GM21723 (cell line): ENCODE data around the gene TMEM219.
"Not testable (repeated sequence)": the region's sequence is repeated elsewhere in the genome, so short reads cannot be mapped to it uniquely, and the experiment has no call there.

Experiments
- ATAC-seq: cut with Tn5 transposase; IDR thresholded peaks from one replicate; pipeline ENCODE4 v1.9.1; 2021; ENCODE audit warnings: mild to moderate bottlenecking, moderate library complexity; ENCODE audit not compliant: unreplicated experiment

The TMEM219 gene

GRCh38 chr16:29950806-29951461 is 10.9 kb upstream of the TMEM219 start:
- ATAC-seq: no peak

GRCh38 chr16:29951625-29952365 is 10.1 kb upstream of the TMEM219 start:
- no peak for ATAC-seq

DNA sequence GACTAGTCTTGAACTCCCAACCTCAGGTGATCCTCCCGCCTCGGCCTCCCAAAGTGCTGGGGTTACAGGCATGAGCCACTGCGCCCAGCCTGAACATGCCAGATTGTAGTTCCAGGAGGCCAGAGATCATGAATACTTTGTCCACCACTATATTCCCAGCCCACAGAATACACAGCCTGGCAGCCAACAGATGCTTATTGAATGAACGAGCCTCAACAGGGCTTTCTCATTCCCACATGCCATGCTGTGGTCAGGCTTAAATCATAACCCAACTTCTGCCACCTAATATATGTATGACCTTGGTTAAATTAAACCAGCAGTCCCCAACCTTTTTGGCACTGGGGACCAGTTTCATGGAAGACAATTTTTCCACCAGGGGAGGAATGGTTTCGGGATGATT is 3.1 kb upstream of the TMEM219 start:
- no peak for ATAC-seq

- ATAC-seq: no peak
Measured at GRCh38 chr16:29959293-29959692, 2.6 kb upstream of the TMEM219 start.

DNA sequence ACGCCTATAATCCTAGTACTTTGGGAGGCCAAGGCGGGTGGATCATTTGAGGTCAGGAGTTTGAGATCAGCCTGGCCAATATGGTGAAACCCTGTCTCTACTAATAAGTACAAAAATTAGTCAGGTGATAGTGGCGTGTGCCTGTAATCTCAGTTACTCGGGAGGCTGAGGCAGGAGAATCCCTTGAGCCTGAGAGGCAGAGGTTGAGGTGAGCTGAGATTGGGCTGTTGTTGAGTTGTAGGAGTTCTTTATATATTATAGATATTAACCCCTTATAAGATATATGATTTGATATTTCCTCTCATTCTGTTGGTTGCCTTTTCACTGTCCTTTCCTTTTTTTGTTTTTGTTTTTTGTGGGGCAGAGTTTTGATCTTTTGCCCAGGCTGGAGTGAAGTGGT is 2.1 kb upstream of the TMEM219 start:
- not testable (repeated sequence) for ATAC-seq

DNA sequence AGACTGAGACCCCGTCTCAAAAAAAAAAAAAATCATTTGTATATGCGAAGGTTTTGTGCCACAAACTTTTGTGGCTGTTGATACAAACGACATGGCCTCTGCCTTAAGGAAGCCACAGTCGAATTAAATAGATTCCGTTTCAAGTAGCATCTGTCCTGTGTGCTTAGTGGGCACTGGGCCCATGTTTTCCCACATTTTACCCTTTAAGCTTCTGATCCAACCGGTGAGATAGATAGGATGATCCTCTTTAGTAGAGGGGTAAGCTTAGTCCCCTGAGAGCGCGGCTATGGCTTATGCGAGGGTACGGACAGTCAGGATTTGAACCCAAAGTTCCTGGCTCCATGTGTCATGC is 776 bp upstream of the TMEM219 start:
- ATAC-seq: no peak

DNA sequence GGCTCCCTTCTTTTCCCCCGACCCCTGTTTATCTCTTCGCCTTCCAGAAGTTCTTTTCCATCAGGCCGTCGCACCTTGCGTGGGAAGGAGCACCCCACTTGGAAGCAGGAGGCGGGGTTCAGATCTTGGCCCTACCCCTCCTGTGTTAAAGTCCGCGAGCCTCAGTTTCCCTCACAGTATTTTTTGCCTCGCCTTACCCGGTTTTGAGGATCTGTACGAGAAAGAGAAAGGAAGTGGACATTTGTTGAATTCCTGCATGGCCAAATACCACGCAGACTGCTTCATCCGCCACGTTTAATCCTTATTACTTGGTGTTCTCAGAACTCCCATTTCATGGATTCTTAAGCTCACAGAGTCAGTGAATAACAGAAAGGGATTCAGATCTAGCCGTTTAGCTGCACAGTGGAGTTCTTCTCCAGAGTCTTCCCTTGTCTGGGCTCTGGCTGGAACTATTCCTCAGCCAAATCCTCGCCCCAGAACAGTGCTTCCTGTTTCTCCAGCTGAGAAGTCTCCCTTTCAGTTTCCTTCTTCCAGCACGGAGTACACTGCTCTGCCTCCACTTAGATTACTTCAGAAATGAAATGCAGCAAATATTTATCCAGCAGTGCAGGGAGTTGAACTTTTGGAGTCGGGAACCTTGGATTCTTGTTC is 590 bp downstream of the TMEM219 start:
- ATAC-seq: no peak

DNA sequence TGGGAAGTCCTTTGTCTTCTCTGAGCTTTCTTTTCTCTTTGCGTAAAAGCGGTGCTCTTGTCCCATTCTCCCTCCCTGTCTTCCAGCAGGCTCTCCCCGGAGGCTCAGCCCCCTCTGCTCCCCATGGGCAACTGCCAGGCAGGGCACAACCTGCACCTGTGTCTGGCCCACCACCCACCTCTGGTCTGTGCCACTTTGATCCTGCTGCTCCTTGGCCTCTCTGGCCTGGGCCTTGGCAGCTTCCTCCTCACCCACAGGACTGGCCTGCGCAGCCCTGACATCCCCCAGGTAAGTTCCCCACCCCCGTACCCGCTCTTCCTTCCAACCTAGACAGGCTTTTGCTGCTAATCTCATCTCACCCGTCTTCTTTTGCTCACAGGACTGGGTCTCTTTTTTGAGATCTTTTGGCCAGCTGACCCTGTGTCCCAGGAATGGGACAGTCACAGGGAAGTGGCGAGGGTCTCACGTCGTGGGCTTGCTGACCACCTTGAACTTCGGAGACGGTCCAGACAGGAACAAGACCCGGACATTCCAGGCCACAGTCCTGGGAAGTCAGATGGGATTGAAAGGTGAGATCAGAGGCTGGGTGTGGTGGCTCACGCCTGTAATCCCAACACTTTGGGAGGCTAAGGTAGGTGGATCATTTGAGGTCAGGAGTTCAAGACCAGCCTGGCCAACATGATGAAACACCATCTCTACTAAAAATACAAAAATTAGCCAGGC is 1.3 kb downstream of the TMEM219 start:
- no peak for ATAC-seq

DNA sequence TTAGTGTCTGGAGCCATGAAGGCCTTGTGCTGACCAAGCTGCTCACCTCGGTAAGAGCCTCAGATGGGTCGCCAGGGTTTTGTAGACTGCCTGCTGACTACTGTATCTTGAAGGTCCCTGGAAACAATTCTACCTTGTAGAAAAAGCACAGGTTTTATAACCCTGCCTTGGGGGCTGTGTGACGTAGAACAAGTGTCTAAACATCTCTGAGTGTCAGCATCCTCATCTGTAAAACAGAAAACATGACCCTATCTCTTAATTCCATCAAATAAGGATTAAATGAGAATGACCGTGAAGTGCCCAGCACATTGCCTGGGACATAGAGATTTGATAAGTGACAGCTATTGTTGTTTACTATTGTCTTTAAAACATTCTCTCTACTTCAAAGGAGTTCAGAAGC is 6.3 kb downstream of the TMEM219 start:
- ATAC-seq: no peak

DNA sequence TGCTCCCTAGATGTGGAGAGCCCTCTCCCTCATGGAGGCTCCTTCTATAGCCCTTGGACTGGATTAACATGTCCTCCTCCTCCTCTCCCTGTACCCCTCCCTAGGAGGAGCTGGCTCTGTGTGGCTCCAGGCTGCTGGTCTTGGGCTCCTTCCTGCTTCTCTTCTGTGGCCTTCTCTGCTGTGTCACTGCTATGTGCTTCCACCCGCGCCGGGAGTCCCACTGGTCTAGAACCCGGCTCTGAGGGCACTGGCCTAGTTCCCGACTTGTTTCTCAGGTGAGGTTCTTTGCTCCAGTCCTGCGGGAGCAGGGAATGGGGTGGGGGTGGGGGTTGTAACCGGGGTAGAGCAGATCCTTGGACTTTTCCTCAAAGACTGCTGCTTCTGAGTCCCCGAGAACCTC is 9.4 kb downstream of the TMEM219 start:
- no peak for ATAC-seq

DNA sequence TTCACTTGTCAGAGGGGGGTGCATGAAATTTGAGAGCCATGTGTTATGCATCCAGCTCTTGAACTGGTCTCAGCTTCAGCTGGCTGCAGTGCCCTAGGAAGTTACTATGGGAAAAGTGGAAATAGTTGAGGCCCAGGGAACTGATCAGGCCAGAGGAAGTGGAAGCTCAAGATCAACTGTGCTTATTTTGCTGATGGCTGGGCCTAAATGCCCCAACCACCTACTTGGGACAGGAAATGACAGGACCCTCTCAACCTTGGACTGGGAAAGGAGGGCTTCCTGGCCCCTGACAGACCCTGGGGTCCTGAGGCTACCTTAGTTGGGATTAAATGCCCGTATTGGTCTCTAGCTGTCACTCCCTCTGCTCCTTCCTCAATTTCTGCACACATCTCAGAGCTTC is 10.6 kb downstream of the TMEM219 start:
- ATAC-seq: no peak

DNA sequence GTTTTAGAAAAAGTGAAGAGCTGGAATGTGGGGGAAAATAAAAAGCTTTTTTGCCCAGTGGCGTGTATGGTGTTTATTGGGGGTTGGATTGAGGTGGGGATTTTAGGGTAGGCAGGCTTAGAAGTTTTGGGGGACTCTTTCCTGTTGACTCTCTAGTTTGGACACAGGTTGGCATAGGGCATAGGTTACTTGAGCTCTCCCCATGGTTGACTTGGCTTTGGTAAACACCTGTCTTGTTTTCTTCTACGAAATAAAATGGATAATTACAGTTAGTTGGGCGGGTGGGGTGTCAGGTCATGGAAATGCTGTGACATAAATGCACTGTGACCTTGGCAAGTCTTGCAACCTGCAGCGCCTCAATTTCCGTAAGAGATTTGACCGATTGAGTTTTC is 11.1 kb downstream of the TMEM219 start:
- no peak for ATAC-seq

DNA sequence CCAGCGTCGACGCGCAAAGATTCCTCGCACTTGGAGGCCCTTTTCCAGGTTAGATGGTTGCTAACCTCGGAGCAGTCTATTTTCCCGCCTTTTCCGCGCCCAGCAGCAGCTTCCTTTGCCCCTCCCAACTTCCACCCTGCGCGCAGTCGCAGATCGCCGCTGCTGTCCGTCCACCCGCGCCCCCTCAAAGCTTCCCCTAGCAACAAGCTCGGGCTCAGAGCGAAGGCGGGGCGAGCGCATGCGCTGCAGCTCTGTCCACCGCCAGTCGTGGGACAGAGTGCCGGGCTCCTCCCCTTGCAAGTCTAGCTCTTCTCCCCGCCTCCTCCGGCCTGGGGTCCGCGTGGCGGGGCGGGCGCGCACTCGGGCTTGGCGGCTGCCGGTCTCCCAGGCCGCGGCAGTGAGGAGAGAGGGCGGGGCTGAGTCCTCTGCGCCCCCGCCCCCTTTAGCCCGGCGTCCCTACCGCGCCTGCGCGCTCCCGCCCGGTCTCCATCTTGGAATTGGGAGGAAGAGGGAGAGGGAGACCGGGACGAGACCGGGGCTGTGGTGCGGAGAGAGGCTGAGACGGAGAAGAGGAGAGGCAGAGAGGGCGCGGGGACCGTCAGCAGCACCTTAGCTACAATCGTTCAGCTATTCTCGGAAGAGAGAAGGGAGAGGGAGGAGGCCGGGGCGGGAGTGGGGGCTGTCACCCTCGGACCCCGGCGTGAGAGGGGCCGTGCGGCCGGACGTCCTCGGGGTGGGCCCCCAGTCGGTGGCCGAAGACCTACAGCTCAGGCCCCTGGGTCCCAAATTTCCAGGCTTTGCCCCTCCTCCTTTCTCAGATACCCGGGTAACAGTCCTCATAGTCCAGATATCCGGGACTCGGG is 11.7 kb downstream of the TMEM219 start, which contains the start of gene TAOK2:
TSS of gene TAOK2 (plus strand) at position 485 of the 863 bp plus-strand sequence. CDS start 3,905 bp downstream, outside the sequence.
- peak; percentile 81 for ATAC-seq

GRCh38 chr16:29974291-29975133 is 12.6 kb downstream of the TMEM219 start:
- ATAC-seq: no peak

DNA sequence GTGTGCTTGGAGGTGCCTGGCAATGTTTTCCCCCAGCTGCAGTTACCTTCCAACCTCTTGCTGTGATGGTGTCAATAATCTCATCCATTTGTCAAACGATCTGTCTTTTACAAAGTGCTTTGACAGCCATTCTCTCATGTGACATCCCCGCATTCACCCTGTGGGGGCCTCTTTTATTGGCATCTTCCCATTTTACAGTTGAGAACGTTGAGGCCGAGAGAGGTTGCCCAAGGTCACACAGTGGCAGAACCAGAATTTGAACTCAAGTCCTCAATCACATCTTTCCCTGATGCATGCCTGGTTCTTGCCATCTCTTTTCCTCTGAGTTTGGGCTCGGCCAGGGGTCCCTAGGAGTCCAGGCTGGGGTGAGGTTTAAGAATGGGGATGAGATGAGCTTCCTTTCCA is 13.3 kb downstream of the TMEM219 start:
- no peak for ATAC-seq

DNA sequence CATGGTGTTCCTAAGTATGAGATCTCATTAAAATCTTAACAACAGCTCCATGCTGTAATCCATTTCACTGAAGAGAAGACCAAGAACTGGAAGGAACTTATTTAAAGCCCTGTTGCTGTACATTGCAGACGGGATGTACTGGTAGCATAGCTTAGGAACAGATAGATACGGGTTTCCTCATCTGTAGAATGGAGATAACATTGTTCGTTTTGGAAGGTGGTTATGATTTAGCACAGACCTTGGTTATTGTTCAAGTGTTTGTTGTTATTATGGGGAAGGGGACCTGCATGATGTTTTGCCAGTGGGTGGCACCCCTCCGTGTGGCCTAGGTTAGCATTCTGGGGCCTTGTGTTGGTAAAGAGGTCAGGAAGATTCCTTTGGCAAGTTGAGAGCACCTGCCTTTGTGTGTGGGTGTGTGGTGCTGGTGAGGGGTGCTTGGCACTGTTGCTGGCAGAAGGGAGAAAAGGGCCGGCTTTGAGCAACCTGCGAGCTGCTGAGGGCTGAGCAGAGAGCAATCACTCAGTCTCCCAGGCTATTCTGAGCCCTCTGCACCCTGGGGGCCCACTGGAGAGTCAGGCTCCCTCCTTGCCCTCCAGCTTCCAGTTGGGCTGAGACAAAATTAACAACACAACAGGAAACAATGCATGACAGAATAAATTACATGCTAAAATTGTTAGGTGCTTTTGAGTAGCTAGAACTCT is 14.1 kb downstream of the TMEM219 start:
- ATAC-seq: no peak

GRCh38 chr16:29977063-29977825 is 15.4 kb downstream of the TMEM219 start:
- ATAC-seq: no peak

DNA sequence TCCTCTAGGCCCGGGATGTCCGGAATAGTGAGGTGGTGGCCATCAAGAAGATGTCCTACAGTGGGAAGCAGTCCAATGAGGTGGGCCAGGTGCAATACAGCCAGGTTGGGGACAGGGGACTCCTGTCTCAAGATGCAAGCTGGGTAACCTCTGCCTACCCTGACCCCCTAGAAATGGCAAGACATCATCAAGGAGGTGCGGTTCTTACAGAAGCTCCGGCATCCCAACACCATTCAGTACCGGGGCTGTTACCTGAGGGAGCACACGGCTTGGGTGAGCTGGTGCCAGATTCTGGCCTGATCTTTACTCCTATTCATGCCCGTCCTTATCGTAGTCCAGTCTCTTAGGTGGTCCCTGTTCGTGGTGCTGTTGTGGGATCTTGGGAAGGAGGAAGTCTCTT is 16.2 kb downstream of the TMEM219 start:
- ATAC-seq: no peak
